ENCODE data around the gene SYCP1.

SYCP1 gene

GRCh38 chr1:114959423-114959822 is 104.8 kb downstream of the SYCP1 start:
- ChIA-PET POLR2A (interaction anchor here (0.6 kb wide), 1 partner anchor 47 kb away, joined by 3 read pairs; no protein-coding TSS in a partner anchor), CTCF (no interaction called here)
- Histone ChIP-seq H3K4me1 (ENCODE audit: control insufficient read depth, insufficient read depth, low read length) (no peaks in the 10 kb centered on the region), H3K27ac (ENCODE audit: extremely low read depth, low read depth, low read length) (no peak overlapping the region), H3K9me3 (ENCODE audit: control insufficient read depth, insufficient read depth, low read depth, low read length) (no peaks in the 10 kb centered on the region), H3K36me3 (ENCODE audit: control insufficient read depth in 2 of 2, insufficient read depth in 1 of 2, low read length in 2 of 2) (no peaks in the 10 kb centered on the region), H3K4me3 (ENCODE audit: low read depth, low read length) (no peak overlapping the region)
- TF ChIP-seq KLF7 (tag by site-specific recombination; IDR thresholded peaks at IDR 0.05; ENCODE audit: borderline replicate concordance) (no peak), ZNF692 (tag by site-specific recombination; IDR thresholded peaks at IDR 0.05) (no peak), ZEB2 (tag by site-specific recombination; IDR thresholded peaks at IDR 0.05) (no peak), ZNF654 (tag by site-specific recombination; IDR thresholded peaks at IDR 0.05; ENCODE audit: low read depth) (no peak), ZNF664 (tag by site-specific recombination; IDR thresholded peaks at IDR 0.05) (no peak), ZNF223 (tag by site-specific recombination; IDR thresholded peaks at IDR 0.05) (no peak), ZNF19 (tag by site-specific recombination; IDR thresholded peaks at IDR 0.05; ENCODE audit: low read depth) (no peak)

- H3K4me1 ChIP-seq (ENCODE audit: control insufficient read depth, insufficient read depth, low read length) = no peaks in the 10 kb centered on the region
- POLR2A ChIA-PET = no interaction called here
- no peak for TF ChIP-seq YY1 (tag by site-specific recombination; IDR thresholded peaks at IDR 0.05)
- TF ChIP-seq ZNF558 (tag by site-specific recombination; IDR thresholded peaks at IDR 0.05) = no peak
- no peak for TF ChIP-seq ZBTB10 (tag by site-specific recombination; IDR thresholded peaks at IDR 0.05)
- no peak for TF ChIP-seq ZIC2 (tag by site-specific recombination; IDR thresholded peaks at IDR 0.05)
- no peak for TF ChIP-seq IKZF3 (tag by site-specific recombination; IDR thresholded peaks at IDR 0.05)
- no peak for TF ChIP-seq ZNF426 (tag by site-specific recombination; IDR thresholded peaks at IDR 0.05)
- TF ChIP-seq ZNF148 (tag by site-specific recombination; IDR thresholded peaks at IDR 0.05; ENCODE audit: borderline replicate concordance) = no peak
- CTCF ChIA-PET = interaction anchor here (0.6 to 3.1 kb wide), 12 partner anchors 63 to 730 kb away, joined by 3 to 25 read pairs (median 6); no protein-coding TSS in a partner anchor
- H3K27ac ChIP-seq (ENCODE audit: extremely low read depth, low read depth, low read length) = no peak overlapping the region
- H3K36me3 ChIP-seq (ENCODE audit: control insufficient read depth in 2 of 2, insufficient read depth in 1 of 2, low read length in 2 of 2) = no peaks in the 10 kb centered on the region
- no peaks in the 10 kb centered on the region for H3K9me3 ChIP-seq (ENCODE audit: control insufficient read depth, insufficient read depth, low read depth, low read length)
- H3K4me3 ChIP-seq (ENCODE audit: low read depth, low read length) = no peak overlapping the region
Observed at GRCh38 chr1:114976891-114977290, 122.2 kb downstream of the SYCP1 start.

GRCh38 chr1:114979278-114979891 is 124.7 kb downstream of the SYCP1 start:
- H3K27ac ChIP-seq (ENCODE audit: extremely low read depth, low read depth, low read length) = no peak overlapping the region
- no peaks in the 10 kb centered on the region for H3K9me3 ChIP-seq (ENCODE audit: control insufficient read depth, insufficient read depth, low read depth, low read length)
- POLR2A ChIA-PET = interaction anchor here (0.6 kb wide), 1 partner anchor 888 kb away, joined by 4 read pairs; no protein-coding TSS in a partner anchor
- no peak overlapping the region for H3K4me3 ChIP-seq (ENCODE audit: low read depth, low read length)
- H3K4me1 ChIP-seq (ENCODE audit: control insufficient read depth, insufficient read depth, low read length) = no peaks in the 10 kb centered on the region
- H3K36me3 ChIP-seq (ENCODE audit: control insufficient read depth in 2 of 2, insufficient read depth in 1 of 2, low read length in 2 of 2) = no peaks in the 10 kb centered on the region
- CTCF ChIA-PET = interaction anchor here (0.7 to 2.2 kb wide), 18 partner anchors 9 to 616 kb away, joined by 3 to 27 read pairs (median 4); no protein-coding TSS in a partner anchor
- TF ChIP-seq SCRT1 (tag by site-specific recombination; IDR thresholded peaks at IDR 0.05; ENCODE audit: borderline replicate concordance) = peak; percentile 32; the same call in 1 of the 2 replicates
- no peak for TF ChIP-seq ZNF148 (tag by site-specific recombination; IDR thresholded peaks at IDR 0.05; ENCODE audit: borderline replicate concordance)
- TF ChIP-seq ZNF529 (tag by site-specific recombination; IDR thresholded peaks at IDR 0.05; ENCODE audit: insufficient replicate concordance) = no peak
- TF ChIP-seq ZNF202 (tag by site-specific recombination; IDR thresholded peaks at IDR 0.05; ENCODE audit: borderline replicate concordance) = no peak
- TF ChIP-seq ZNF114 (tag by site-specific recombination; IDR thresholded peaks at IDR 0.05) = no peak
- TF ChIP-seq ZNF791 (tag by site-specific recombination; IDR thresholded peaks at IDR 0.05) = no peak
